ENCODE measurements around the gene EXD2. TPM values are rescaled to one million over a fixed set of nuclear protein-coding genes. Genes with fewer than 3 reads are reported as not detected.
"Not testable (repeated sequence)": the region's sequence is repeated elsewhere in the genome, so short reads cannot be mapped to it uniquely, and the experiment has no call there.

The EXD2 gene
- total RNA-seq, 1 donor from 2014 or later: 14.0 TPM

DNA sequence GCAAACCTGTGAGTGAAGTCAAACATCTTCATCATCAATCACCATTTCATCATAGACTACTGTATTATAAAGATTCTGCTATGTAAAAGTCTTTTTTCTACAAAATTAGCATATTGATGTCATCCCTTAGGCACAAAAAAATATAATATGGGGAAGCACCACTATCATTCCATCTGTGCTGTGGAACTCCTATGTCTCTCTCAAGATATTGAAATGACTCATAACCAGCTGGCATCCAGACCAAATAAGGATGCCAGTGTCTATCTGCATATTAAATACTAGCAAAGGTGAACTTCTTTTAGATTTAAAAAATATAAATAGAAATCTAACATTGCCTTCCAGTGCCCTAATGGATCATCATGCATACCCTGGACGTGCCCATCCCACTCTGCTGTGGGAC, 20.5 kb upstream of the EXD2 start:
- no peak for TF ChIP-seq CTCF (conservative IDR thresholded peaks at IDR 0.05; ENCODE audit: low read depth, low read length)
- no peak for DNase-seq (ENCODE audit: low read depth)

DNA sequence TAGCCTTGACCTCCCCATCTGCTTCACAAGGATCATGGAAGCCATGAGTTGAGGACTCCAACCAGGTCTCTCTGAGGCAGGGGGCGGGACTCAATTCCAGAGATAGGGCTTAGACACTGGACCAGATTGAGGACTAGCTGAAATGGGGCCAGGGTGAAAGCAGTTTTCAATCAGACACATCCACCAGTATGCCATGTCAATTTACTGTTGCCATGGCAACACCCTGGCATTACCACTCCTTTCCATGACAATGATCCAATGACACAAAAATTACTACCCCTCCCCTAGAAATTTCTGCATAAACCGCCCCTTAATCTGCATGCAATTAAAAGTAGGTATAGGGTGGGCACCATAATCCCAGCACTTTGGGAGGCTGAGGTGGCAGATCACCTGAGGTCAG, 19.7 kb upstream of the EXD2 start:
- DNase-seq (ENCODE audit: low read depth): no peak
- H3K4me3 ChIP-seq (ENCODE audit: low read depth, low read length): no peak overlapping the region
- TF ChIP-seq CTCF (conservative IDR thresholded peaks at IDR 0.05; ENCODE audit: low read depth, low read length): no peak

More for the DNA sequence above, 20.5 kb upstream of the EXD2 start:
- no peak overlapping the region for H3K4me3 ChIP-seq (ENCODE audit: low read depth, low read length)

- TF ChIP-seq CTCF (conservative IDR thresholded peaks at IDR 0.05; ENCODE audit: low read depth, low read length): no peak
- no peak for DNase-seq (ENCODE audit: low read depth)
- no peak overlapping the region for H3K4me3 ChIP-seq (ENCODE audit: low read depth, low read length)
These were observed 16.2 kb upstream of the EXD2 start for GRCh38 chr14:69175130-69175529.

- H3K4me3 ChIP-seq (ENCODE audit: low read depth, low read length): no peak overlapping the region
- DNase-seq (ENCODE audit: low read depth): no peak
- no peak for TF ChIP-seq CTCF (conservative IDR thresholded peaks at IDR 0.05; ENCODE audit: low read depth, low read length)
These were observed 9.8 kb upstream of the EXD2 start for GRCh38 chr14:69181491-69181890.

GRCh38 chr14:69182580-69182979, 8.7 kb upstream of the EXD2 start:
- H3K4me3 ChIP-seq (ENCODE audit: low read depth, low read length); DNase-seq (ENCODE audit: low read depth): not testable (repeated sequence)

GRCh38 chr14:69183735-69184134, 7.6 kb upstream of the EXD2 start:
- no peak for DNase-seq (ENCODE audit: low read depth)
- TF ChIP-seq CTCF (conservative IDR thresholded peaks at IDR 0.05; ENCODE audit: low read depth, low read length): no peak
- no peak overlapping the region for H3K4me3 ChIP-seq (ENCODE audit: low read depth, low read length)

DNA sequence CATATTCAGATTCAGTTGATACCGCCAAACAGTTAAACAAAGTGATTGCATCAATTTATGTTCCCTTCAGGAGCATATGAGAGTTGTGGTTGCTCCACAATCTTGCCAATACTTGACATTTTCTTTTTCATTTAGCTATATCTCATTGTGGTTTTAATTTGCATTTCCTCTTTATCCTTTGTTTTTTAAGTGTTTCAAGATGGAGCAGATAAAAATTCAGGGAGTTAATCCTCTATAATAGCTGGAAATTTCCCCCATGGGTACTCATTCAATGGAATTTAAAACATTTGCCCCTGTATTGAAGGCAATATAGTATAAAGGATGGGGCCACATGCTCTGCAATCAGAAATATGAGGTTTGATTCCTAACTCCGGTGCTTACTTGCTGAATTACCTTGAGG, 1.1 kb upstream of the EXD2 start:
- TF ChIP-seq CTCF (conservative IDR thresholded peaks at IDR 0.05; ENCODE audit: low read depth, low read length): no peak
- no peak overlapping the region for H3K4me3 ChIP-seq (ENCODE audit: low read depth, low read length)
- DNase-seq (ENCODE audit: low read depth): no peak

DNA sequence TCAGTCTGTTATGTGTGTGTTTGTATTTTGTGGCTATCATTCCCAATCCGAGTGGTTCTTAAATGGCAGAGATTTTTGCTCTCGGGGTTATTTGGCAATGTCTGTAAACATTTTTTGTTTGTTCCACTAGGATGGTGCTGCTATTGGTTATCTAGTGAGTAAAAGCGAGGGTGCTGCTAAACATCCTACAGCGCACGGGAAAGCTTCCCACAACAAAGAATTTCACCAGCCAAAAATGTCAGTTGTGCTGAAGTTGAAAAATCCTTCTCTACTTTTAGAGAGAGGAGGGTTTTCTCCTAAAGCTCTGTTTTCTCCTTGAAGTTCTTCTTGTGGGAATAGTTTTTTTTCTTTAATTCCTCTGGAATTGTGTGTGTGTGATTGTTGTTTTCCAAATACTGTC, 2.4 kb downstream of the EXD2 start:
- no peak overlapping the region for H3K4me3 ChIP-seq (ENCODE audit: low read depth, low read length)
- no peak for TF ChIP-seq CTCF (conservative IDR thresholded peaks at IDR 0.05; ENCODE audit: low read depth, low read length)
- DNase-seq (ENCODE audit: low read depth): no peak
